Activated CD8-positive, alpha-beta memory T cell treated with anti-CD3 and anti-CD28 coated beads, Interleukin-2, amount 50 U/mL, for 24 hours (primary cell): Measurements from ENCODE around the gene MUTYH.

Source experiments
- DNase-seq: peaks from one replicate; pipeline ENCODE4 v3.0.0-alpha.2; 2020; ENCODE audit errors: extremely low read depth

MUTYH gene

DNA sequence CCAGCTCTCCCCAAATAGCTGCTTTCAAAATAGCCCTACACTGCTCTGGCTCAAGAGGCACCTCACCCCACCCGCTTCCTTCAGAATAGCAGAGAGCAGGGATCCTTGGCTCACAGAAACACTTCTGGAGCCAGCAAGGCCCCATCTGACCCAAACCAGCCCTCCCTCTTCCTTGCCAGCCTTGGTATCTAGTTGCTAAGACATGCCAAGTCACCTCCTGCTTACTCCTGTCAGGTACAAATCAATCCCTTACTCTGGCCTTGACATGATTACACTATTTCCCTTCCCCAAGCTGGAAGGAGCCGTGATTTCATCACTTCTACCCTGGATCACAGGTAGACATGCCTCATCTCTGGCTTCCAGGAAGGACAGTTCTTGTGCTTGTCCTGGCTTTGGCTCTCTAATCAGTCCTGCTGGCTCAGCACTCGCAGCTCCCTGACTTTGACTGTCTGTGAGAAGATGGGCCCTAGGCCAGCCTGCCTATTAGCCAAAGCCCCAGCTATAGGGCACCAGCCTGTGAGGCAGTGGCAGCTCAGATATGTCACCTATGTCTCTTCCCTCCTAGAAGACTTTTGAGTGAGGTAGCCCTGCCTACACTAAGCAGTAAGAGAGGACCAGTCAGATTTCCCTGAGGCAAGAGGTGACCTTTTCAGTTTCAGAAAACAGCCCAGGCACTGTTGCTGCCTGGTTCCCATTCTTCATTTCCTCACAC lies 8.9 kb upstream of the MUTYH start:
- no peak for DNase-seq

DNA sequence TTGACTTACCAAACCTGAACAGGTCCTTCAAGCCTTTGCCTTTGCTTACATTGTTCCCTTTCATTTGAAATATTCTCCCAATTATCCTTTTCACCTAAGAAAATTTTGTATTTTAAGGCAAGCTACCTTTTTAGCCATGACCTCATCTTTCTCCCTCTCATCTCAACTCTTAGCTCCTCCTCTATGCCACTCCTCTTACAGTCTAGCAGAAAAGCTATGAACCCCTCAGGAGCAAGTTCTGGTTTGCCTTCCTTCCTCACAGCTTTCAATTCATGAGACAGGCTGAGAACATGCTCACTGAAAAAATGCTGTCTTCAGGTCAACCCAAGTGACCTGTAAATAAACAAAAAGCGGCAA lies 8.3 kb upstream of the MUTYH start:
- DNase-seq: no peak

DNA sequence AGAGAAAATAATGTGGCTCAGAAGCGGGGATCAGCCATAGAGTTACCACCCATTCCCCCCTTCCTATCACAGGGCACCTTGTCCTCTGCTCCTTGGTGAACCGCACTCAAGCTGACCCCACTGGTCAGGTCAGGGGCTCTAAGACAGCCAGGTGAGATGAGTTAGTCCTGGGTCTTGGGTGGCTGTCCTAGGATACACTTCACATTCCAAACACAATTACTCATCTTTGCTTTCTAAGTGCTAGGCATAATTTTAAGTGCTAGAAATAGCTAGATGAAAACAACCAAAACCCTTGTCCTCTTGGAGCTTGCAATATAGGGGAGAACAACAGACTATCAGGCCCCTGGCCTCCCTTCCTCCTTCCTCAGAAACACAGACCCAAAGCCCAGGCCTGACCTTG lies 7.8 kb upstream of the MUTYH start:
- no peak for DNase-seq

DNA sequence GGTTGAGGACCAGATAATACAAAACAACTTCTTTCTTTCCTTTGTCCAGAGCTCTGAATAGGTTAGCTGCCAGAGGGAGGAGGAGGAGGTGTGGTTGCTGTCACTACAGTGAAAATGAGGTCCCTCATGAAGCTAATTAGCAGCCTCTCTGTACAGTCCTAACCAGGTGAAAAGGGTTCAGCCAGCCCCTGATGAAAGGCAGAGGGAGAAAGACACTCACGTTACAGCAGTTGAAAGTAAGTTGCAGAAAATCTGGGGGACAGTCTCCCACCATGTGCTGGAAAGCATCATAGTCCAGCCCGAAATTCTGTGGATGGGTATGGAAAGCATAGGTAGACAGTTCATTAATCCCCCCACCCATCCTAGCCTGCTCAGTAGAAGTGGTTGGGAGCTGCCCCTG lies 6.2 kb upstream of the MUTYH start:
- no peak for DNase-seq

DNA sequence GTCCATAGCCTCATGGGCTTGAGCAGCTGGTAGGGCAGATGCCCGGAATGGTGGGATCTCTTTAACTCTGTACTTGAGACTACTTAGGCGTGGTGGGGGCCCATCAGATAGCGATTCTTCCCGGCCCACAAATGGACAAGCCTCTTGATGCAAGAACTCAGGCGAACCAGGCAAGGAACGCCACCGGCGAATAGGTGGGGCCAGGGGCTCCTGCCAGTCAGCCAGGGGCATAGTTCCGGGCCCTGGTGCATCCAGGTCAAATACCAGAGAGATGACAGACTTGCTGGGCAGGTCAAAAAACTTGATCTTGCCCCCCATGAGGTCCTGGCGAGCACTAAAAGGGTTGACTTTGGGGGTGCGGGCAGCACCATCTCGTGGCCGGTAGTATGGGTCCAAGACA lies 4.8 kb upstream of the MUTYH start:
- no peak for DNase-seq

DNA sequence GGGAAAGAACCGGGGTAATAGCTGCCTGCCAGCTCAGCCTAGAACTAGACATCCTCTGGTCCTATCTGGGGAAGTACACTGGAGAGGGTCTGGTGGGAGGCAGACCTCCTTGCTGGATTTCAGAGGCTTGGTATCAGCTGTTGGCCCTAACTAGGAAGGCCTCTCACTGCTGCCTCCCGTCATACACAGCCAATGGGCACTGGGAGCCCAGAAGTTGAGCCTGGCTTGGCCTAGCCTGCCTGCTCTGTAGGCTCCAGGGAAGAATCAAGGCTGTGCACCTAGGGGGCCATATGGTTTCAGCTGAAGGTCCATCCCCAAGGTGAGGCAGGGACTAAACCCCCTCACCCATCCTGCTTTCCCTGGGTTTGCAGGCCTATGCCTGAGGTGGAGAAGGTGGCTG lies 4.3 kb upstream of the MUTYH start:
- DNase-seq: no peak

DNA sequence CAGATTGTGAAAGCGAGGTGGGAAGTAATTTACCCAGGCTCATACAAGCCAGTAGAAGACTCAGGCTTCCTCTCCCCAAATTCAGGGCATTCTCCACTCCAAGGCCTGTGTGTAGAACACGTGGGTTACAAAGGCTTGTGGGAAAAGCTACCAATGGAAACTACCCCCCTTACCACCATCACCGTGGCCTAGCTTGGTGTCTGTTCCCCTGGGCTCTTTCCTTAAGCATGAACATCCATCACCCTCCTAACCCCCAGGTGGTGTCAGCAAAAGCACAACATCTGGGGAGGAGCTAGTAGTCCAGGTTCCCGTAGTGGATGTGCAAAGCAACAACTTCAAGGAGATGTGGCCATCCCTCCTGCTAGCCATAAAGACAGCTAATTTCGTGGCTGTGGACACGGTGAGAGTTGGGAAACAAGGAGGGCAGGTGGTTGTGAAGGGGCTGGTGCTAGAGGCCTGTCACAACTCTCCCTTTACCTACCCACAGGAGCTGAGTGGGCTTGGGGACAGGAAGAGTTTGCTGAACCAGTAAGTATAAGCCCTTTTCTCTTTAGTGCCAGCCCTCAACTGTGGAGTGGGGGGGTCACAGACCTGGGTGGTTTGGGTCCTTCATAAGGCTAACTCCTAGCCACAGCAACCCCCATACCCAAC lies 701 bp upstream of the MUTYH start:
- DNase-seq: no peak

DNA sequence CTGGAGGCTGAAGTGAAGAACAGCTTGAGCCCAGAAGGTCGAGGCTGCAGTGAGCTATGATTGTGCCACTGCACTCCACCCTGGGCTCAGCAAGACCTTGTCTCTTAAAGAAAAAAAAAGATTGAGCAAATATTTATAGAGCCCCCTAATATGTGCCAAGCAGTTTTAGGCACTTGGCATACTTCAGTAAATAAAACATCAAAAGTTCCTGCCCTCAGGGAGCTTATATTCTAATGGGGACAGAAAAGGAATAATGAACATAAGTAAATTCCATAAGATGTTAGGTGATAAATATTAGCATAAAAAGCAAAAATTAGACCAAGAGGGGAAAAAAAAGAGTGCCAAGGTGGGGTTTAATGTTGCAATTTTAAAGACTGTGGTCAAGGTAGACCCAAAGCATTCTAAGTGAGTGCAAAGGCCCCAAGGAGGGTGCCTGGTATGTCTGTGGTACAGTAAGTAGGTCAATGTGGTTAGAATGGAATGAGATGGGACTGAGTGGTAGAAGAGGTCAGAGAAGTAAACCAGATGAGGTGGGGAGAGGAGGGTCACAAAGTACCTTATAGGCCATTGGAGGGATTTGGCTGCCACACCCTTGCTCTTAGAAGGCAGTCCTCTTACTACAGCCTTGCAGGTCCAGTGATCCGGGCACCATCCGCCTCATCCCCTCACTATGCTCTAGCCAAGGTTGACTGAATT lies 2.5 kb downstream of the MUTYH start:
- DNase-seq: no peak

DNA sequence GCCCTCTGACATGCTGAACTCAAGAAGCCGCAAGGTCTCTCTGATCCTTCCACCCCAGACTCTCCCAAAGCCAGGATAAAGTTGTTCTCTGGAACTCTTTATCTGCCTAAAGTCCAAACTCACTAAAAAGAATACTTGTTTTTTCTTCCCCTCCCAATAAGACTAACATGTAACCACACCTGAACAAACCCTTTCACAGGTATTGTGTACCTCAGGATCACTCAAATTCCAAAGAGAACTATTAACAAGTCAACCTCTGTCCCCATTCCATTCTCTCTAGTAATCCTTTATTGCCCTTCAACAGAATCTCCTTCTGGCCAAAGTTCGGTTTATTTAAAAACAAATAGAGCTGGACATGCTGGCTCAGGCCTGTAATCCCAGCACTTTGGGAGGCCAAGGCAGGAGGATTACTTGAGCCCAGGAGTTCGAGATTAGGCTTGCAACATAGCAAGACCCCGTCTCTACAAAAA lies 4.3 kb downstream of the MUTYH start:
- DNase-seq: no peak

DNA sequence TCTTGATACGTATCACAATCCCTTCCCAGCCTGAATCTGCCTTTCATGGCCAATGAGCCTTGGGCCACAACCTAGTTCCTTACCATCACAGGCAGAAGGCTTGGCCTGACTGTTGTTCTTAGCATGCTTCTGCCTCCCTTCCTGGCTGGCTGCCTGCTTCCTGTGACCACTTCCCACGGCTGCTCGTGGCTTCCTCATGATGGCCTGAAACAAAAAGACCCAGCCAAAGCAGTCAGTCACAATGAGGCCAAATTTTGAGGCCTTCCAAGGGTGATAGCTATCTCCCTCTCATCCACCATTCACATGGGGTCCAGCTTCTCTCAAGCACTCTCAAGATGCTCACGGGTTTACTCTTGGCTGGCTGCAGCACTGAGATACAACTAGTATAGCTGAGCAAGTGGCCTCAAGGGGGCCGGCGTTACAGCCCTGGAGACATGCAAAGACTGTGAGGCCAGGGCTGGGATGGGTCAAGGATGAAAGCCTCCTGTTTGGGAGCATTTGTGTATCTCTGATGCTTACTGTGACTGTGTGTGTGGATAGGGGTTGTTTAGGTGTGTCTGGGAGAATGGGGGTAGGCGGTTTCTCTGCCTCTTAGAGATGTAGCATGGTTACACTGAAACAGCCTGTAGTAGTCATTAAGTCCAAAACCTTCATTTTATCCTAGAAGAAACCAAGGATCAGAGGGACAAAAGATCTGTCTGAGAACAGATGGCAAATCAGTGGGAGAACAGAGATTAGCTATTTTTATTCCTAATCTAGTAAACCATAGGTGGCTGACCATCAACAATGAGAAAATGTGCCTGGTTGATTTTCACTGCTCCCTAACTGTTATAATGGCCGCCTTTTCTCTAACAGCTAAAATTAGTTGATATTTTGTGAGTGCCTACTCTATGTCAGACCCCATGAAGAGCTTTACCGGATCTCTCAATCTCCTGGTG lies 5.7 kb downstream of the MUTYH start:
- DNase-seq: no peak

DNA sequence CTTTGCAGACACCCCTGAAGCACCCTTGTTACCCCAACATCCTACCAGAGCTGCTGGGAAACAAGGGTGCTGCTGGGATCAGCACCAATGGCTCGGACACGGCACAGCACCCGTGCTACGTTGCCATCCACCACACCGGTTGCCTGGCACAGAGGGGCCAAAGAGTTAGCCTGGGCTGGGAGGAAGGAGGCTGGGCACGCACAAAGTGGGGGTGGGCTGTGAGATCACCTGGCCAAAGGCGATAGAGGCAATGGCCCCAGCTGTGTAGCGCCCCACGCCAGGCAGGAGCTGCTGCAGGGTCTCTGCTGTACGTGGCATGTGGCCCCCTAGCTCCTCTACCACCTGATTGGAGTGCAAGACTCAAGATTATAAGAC lies 7.9 kb downstream of the MUTYH start:
- DNase-seq: no peak

DNA sequence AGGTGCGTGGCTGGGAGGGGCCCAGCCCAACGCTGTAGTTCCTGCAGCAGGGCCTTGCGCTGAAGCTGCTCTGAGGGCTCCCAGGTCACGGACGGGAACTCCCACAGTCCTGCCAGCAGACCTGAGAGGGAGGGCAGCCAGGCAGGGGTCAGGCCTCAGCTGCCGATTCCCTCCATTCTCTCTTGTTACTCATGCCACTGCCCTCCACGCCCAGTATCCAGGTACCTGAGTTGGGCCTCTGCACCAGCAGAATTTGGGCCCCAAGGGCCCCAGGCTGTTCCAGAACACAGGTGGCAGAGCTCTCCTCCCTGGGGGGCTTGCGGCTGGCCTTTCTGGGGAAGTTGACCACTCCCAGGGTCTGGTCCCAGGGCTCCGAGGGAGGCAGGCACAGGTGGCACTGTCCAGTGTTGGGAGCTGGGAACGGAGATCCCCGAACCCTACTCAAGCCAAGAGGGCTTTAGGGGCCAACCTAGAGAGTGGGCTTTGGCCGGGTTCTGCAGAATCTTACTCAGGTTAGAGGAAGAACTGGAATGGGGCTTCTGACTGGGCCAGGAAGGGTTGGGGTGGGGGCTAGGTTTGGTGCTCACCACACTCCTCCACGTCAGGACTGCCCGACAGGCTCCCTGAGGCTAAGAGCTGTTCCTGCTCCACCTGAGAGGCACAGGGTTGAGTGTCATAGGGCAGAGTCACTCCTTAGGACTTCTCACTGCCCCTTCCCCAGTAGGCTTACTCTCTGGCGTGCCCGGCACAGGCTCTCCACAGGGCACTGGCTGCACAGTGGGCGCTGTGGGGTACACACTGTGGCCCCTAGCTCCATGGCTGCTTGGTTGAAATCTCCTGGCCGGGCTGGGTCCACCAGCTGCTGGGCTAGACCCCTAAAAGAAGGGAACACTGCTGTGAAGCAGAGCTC lies 8.5 kb downstream of the MUTYH start:
- no peak for DNase-seq

DNA sequence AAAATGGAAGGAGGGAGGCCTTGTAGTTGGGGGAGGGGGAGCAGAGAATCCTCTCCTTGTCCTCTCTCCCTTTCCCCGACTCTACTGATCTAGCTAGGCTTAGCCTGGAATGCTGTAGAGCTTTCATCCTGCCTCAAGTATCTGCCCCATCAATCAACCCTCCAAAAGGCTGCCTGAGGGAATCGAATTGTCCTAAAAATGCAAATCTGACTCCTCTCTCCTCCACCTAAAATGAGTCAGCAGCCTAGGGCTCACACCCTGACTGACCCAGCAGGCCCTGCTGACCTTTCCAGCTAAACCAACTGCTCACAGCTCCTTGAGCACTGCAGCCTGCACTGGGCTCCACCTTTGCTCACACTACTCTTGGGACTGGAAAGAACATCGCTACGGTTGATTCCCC lies 10.8 kb downstream of the MUTYH start:
- no peak for DNase-seq

DNA sequence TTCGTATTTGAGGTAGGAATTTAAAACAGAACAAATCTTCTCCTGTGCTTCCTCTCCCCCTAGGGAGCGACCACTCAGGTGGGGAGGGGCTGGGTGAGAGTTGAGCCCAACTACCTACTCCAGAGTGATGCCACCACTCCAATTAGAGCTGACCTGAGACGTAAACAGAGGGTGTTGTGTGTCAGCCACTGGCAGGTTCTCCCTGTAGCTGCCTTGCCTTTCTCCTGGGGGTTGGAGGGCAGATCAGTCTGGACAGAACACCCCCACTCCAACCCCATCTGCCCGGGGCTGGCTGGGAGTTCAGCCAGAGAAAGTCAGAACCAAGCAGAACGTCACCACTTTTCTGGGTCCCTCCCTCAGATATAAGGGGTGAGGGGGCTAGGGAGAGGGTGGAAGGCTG lies 11.6 kb downstream of the MUTYH start:
- no peak for DNase-seq

DNA sequence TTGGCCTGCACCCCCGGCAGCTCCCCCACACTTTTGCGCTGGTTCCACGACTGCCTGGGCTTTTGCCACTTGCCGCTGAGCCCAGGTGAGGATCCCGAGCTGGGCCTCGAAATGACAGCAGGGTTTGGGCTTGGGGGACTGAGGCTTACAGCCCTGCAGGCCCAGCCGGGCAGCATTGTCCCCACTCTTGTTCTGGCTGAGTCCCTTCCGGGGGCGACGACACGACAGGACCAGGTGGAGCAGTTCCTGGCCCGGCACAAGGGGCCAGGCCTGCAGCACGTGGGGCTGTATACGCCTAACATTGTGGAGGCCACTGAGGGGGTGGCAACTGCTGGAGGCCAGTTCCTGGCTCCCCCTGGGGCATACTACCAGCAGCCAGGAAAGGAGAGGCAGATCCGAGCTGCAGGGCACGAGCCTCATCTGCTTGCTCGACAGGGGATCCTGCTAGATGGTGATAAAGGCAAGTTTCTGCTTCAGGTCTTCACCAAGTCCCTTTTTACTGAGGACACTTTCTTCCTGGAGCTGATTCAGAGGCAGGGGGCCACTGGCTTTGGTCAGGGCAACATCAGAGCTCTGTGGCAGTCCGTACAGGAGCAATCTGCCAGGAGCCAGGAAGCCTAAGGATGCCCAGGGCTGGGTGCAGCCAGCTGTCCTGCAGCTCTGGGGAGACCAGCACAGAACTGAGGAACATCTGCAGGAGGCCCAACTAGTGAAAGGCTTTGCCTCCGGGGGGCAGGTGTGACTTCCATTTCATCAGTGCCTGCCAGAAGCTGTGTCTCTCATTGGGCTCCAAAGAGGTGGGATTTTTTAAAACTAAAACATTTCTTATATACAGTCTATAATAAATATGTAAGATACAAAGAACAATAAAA lies 12.4 kb downstream of the MUTYH start:
- no peak for DNase-seq

DNA sequence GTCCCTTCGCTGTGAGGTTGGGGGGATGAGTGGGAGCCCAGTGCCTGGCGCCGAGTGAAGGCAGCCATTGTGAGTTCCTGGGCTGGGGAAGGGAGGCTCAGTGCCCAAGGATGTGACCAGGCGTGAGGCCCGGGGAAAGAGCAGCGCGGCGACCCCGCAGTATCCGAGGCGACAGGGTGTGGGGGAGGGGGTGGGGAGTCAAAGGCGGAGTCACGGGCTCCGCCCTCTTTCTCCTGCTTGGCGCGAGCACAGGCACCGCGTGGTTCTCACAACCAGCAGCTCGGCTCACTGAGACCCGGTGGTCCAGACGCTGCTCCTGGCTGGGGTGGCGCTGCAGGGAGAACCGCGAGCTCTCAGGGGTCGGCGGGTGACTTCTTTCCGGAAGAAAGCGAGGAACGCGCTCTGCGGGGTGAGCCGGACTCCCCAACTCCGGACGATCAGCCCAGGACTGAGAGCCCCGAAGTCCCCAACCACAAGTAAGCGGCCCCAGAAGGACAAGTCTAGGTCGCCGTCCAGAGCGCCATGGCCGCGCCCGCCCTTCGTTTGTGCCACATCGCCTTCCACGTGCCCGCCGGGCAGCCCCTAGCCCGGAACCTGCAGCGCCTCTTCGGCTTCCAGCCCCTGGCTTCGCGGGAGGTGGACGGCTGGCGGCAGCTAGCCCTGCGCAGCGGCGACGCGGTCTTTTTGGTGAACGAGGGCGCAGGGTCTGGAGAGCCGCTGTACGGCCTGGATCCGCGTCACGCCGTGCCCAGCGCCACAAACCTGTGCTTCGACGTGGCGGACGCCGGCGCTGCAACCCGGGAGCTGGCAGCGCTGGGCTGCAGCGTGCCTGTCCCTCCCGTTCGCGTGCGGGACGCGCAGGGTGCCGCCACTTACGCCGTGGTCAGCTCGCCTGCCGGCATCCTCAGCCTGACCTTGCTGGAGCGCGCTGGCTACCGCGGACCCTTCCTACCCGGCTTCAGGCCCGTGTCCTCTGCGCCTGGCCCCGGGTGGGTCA lies 13.3 kb downstream of the MUTYH start, which contains the start of gene HPDL:
TSS of gene HPDL (plus strand) at position 269 of the 997 bp plus-strand sequence. CDS start at position 523, 254 bp downstream.
- DNase-seq: peak; percentile 51

DNA sequence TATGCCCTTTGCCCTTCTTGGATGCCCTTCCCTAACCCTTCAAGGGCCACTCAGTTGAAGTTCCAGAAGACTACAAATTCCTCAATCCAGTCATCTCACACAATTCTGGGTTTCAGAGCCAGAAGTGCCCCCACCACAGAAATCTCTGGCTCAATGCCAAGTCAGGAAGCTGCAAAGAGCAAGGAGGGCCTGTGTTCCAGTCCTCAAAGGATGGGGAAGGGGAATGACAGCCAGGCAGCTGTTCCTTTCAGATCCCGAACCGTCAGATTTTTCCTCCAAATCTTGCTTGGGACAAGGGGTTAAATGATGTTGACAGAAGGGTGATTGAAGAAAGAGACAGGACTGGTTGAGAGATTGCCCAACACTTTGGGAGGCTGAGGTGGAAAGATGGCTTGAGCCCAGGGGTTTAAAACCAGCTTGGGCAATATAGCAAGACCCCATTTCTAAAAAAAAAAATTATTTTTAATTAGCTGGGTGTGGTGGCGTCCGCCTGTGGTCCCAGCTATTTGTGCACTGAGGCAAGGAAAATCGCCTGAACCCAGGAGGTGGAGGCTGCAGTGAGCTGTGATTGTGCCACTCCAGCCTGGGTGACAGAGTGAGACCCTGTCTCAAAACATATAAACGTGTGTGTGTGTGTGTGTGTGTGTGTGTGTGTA lies 14.3 kb downstream of the MUTYH start:
- DNase-seq: no peak

DNA sequence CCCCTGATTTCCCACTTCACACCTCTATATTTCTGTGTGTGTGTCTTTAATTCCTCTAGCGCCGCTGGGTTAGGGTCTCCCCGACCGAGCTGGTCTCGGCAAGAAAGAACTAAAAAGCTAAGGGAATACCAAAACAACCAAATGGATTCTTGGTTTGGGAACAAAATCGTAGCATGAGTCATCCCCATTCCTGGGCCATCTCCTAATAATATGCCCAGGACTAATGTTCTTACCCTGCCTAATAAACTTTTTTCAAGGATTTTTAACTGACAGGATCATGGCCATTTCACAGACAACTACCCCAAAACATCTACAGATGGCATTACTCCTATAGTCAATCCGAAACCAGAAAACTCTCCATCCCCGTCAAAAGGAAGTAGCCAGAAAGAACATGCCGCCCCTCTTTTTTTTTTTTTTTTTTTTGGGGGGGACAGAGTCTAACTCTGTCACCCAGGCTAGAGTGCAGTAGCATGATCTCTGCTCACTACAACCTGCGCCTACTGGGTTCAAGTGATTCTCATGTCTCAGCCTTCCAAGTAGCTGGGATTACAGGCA lies 17.7 kb downstream of the MUTYH start:
- DNase-seq: no peak
